ENCODE data around the gene FCSK.
A peak's percentile ranks its signal among the peaks of the same experiment; 100 is the strongest.

Gene FCSK

DNA sequence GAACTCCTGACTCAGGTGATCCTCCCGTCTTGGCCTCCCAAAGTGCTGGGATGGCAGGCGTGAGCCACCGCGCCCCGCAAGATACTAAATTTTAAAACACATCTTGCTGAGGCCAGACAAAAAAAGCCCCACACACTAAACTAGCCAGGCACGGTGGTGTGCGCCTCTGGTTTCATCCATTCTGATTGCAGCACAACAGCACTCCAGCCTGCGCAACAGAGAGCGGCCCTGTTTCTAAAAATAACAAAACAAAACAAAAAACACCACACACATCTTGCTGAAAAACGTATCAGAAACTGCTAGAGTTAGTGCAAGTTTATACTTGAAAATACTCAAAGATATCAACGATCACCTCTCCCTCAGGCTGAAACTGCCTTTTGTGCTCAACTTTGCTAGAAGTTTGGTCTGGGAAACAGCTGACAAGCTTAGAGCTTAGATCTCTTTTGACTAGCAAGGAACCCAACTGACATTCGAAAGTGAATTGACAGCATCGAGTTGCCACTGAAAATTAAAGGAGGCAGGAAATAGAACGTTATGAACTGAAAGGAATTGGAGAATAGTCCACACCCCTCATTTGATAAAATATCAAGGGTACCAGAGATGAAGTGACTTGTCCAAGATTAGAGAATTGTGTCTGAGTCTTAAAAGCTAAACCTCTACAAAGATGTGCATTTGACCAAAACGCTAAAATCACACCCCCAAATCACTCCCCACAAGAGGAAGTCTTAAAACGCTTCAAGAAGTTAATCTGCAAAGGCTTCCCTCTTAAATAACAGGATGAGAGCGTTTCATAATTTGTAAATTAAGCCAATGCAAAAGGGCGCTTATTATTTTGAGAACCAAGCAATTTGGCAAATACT lies 68.1 kb downstream of the FCSK start:
- DNase-seq (ENCODE audit: low read depth in 4 of 4, low spot score in 1 of 4) = no peak

DNA sequence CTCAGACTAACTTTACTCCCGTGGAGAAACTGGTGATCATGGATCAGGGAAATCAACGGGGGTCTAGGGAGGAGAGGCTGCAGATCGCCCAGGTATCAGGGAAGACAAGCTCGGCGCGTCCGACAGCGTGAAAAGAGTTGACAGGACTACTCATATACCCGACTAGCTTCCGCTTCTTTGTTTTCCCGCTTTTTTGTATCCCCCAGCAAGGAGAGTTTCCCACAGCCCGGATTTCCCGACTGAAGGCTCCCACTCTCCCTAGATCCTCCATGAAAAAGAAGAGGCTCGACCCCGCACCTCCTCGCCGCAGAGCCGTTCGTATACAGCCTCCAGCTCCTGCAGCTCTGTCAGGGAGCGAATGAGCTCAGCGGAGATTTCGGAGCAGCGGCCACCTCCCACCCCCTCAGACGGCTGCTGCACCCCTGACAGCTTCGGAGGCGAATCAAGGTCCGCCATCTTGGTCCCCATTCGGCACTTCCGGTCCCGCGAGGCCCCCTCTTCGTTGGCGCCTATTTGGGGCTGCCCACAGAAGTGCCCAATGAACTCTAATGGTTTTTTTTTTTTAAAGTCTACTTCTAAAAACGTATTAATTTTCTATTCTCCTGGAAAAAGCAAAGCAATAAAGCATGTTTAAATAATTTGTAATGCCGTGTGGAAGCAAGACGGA lies 68.8 kb downstream of the FCSK start, which contains the start of gene COG4:
TSS of gene COG4 (minus strand) at position 479 of the 667 bp plus-strand sequence. CDS start at position 468, 11 bp downstream.
- peak; percentile 63 to 87 (median 79) for DNase-seq (ENCODE audit: low read depth in 4 of 4, low spot score in 1 of 4)

DNA sequence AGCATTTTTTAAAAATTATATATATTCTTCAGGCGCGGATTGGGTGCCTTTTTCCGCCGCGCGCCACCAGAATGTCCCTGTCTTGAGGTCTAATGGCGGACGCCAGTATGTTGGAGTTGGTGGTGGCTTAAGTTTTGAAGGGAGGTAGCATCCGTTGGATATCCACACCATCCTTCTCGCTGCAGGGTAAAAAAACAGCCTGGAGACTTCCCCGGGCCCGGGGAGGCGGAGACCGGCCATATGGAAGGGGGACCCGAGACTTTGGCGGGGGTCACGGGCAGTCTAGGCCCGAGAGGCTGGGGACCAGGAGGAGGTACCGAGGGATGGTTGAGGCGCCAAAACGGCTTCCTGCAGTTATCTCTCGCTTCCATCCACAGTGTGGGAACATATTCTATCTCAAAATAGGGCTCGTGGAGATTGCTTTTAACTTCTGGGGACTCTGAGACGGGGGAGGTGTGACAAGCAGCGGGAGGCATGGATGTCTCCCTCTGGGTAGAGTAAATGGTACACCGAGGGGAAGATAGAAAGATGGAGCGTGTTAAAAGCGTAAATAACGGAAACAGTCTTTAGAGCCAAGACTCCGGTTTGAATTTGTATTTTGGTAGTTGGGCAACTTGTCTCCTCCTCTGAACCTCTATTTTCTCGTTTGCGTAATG lies 69.5 kb downstream of the FCSK start, which contains the start of gene SF3B3:
TSS of gene SF3B3 (plus strand) at position 74 of the 656 bp plus-strand sequence. CDS start 2,841 bp downstream, outside the sequence.
- peak; percentile 42 to 57 (median 48) for DNase-seq (ENCODE audit: low read depth in 4 of 4, low spot score in 1 of 4)

DNA sequence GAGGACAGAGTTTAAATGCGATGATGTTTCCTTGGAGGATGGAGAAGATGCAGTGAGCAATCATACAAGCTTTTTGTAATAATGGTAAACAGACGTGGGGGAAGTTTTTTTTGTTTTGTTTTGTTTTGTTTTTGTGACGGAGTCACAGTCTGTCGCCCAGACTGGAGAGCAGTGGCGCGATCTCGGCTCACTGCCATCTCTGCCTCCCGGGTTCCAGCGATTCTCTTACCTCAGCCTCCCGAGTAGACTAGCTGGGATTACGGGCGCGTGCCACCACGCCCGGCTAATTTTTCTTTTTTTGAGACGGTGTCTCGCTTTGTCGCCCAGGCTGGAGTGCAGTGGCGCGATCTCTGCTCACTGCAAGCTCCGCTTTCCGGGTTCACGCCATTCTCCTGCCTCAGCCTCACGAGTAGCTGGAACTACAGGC lies 70.0 kb downstream of the FCSK start:
- peak in 1 of 4 experiments; percentile 7 for DNase-seq (ENCODE audit: low read depth in 4 of 4, low spot score in 1 of 4)

DNA sequence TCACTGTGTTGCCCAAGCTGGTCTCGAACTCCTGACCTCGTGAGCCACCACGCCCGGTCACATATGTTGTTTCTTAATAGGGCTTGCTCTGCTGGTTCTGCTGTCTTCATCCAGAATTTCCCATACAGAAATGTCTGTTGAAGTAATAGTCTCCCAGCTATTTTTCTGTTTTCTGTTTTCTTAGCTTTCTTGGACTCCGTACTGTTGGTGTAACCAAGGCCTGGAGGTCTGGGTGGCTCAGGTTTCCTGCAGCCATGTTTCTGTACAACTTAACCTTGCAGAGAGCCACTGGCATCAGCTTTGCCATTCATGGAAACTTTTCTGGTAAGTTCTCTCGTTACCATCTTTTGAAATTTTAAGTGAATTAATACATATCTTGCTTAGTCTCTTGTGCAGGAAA lies 72.0 kb downstream of the FCSK start:
- no peak for DNase-seq (ENCODE audit: low read depth in 4 of 4, low spot score in 1 of 4)

DNA sequence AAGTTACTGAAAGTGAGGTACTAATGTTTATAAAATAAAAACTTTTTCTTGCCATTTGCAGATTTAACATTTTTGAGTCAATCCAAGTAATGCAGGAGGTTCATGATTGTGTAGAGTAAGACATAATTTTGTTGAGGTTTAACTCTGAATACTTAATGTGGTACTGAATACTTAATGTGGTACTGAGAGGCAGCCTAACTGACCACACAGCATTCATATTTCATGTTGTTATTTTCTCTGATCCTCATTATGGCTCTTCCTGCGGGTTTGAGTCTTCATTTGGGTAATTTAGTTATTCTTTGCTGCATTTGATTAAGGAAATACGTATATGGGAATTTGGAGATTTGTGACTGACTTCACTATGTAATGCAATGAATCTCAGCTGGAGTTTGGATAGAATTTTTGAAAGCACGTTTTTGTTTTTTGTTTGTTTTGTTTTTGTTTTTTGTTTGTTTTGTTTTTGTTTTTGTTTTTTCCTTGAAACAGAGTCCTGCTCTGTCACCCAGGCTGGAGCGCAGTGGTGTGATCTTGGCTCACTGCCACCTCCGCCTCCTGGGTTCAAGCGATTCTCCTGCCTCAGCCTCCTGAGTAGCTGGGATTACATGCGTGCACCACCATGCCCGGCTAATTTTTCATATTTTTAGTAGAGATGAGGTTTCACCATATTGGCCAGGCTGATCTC lies 73.1 kb downstream of the FCSK start:
- DNase-seq (ENCODE audit: low read depth in 4 of 4, low spot score in 1 of 4) = no peak

DNA sequence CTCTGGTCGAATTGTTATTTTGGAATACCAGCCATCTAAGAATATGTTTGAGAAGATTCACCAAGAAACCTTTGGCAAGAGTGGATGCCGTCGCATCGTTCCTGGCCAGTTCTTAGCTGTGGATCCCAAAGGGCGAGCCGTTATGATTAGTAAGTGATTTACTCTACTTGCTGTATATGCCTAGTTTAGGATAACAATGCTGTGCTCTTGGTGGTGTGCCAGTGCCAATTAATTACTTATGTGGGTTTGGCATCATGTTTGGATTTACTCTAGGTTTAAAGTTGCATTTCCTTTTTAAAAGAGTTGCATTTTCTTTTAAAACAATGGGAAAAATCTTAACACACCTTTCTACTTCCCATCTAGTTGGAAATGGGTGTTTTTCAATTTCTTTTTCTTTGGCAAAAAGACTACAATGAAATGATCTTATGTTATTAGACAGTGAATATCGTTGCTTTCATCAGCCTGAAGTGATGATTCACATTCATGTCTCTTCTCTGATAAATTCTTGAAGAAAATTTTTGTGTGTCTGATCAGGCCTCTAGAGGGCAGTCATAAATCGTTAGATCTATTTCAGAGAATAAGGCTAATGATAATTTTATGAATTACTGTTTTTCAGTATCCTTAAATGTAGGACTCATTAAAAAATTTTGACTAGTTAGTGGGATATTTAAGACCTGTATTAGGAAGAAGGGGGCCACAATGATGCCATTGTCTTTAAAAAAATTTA lies 74.8 kb downstream of the FCSK start:
- no peak for DNase-seq (ENCODE audit: low read depth in 4 of 4, low spot score in 1 of 4)
